Natural killer cell (primary cell): ENCODE results near the gene PPP1R26. TPM values are rescaled to one million over a fixed set of nuclear protein-coding genes. Genes with fewer than 3 reads are reported as not detected.

Experiments
- ATAC-seq, 3 donors: fragments of 150-1000 bp in 2 of 3; fragments of 200-7000 bp in 1 of 3; cut with Tn5 transposase; 1 replicate in 1 of 3; 2 replicates in 2 of 3; pipeline ENCODE4 v1.10.0; 2021; ENCODE audit warnings: mild to moderate bottlenecking in 2 of 3, moderate library complexity in 2 of 3
- DNase-seq, 2 donors: peaks; one replicate each; pipeline versions ENCODE4 v3.0.0 to v3.0.0-alpha.2; 2013 to 2021; ENCODE audit warnings: mixed read lengths in 1 of 2
- H3K27ac ChIP-seq: one replicate; pipeline ENCODE4 v1.5.1; 2013; ENCODE audit warnings: mild to moderate bottlenecking, low read length
- H3K27me3 ChIP-seq: one replicate; pipeline ENCODE4 v1.6.1; 2013; ENCODE audit warnings: low read length; ENCODE audit not compliant: control insufficient read depth, insufficient read depth
- H3K36me3 ChIP-seq: one replicate; pipeline ENCODE4 v1.6.1; 2013; ENCODE audit warnings: low read length; ENCODE audit not compliant: control insufficient read depth, insufficient read depth
- H3K4me1 ChIP-seq: one replicate; pipeline ENCODE4 v1.6.1; 2013; ENCODE audit warnings: low read length; ENCODE audit not compliant: control insufficient read depth, insufficient read depth
- H3K4me3 ChIP-seq: one replicate; pipeline ENCODE4 v1.5.1; 2013; ENCODE audit warnings: low read length
- H3K9me3 ChIP-seq: one replicate; pipeline ENCODE4 v1.6.1; 2013; ENCODE audit warnings: low read length; ENCODE audit not compliant: control insufficient read depth, insufficient read depth
- H3K27ac Mint-ChIP-seq, 2 donors: one replicate each; pipeline ENCODE4 v1.8.0; 2022; ENCODE audit warnings: mild to moderate bottlenecking in 2 of 2, mixed read lengths in 2 of 2, moderate library complexity in 1 of 2
- H3K27me3 Mint-ChIP-seq, 2 donors: one replicate each; pipeline ENCODE4 v1.8.0; 2022; ENCODE audit warnings: low read depth in 2 of 2, mixed read lengths in 2 of 2
- H3K36me3 Mint-ChIP-seq: one replicate; pipeline ENCODE4 v1.8.0; 2022; ENCODE audit warnings: mixed read lengths
- H3K4me1 Mint-ChIP-seq, 2 donors: one replicate each; pipeline ENCODE4 v1.8.0; 2022; ENCODE audit warnings: mixed read lengths in 2 of 2
- H3K4me3 Mint-ChIP-seq: one replicate; pipeline ENCODE4 v1.8.0; 2022; ENCODE audit warnings: mild to moderate bottlenecking, moderate library complexity, mixed read lengths
- H3K9me3 Mint-ChIP-seq, 2 donors: one replicate each; pipeline ENCODE4 v1.8.0; 2022; ENCODE audit warnings: mixed read lengths in 2 of 2
- WGBS: methylation state at CpG from one replicate; pipeline ENCODE4 v1.1.7; 2013; ENCODE audit warnings: missing lambda C conversion rate; ENCODE audit not compliant: insufficient coverage; 5-methylcytosine and 5-hydroxymethylcytosine counted together
- intact Hi-C: fragments of 100-400 bp; cut with micrococcal nuclease; formaldehyde crosslinking; loops from one replicate; pipeline ENCODE4 v1.14.2; 2022
- total RNA-seq, 4 donors: library from RNA; stranded (reverse); fragments of 120-200 nt in 1 of 4; gene quantifications; one replicate each; pipeline versions ENCODE4 v1.2.3 to v1.2.4, GENCODE V29; 2013 to 2022
- TF ChIP-seq, protein P1 (sequence below): fragments of 200-600 bp; IDR thresholded peaks from one replicate; pipeline ENCODE4 v1.8.0; 2022; ENCODE audit warnings: antibody characterized with exemption

PPP1R26 gene
- total RNA-seq, 3 donors from 2014 or later (not counting 1 experiment from before 2014, with no cell fraction given) = 3.2 to 5.3 (median 3.6) TPM

DNA sequence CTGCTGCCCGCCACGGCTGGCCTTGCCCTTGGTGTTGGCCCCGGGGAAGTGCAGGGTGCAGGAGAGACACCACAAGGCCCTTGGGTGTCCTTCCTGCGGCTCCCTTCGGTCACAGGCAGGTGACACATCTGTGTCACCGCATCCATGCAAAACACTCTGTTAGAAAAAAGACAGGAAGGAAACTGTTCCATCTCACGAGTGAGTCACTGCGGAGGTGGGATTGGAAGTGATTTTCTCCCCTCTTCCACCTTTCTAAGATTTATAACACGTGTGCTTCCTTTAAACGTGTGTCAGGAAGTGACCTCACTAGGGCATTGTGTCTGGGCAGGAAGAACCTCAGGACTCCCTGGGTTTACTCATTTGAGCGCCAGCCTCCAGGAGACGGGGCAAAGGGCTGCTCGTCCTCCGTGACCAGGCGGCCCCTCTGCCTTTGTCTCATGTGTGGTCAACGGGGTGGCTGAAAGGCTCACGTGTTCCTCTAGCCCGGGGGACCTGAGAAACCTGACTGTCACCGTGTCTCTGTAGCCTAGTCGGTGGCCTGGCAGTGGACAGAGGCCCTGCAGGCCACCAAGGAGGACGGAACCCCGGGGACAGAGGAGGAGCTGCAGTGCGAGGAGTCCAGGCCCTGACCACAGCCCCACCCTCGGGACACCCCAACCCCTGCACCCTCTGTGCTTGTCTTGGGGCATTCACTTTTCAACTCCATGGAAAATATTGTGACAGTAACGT, 36.7 kb downstream of the PPP1R26 start:
- no peaks in the 10 kb centered on the region for H3K9me3 Mint-ChIP-seq
- H3K9me3 ChIP-seq = no peaks in the 10 kb centered on the region

DNA sequence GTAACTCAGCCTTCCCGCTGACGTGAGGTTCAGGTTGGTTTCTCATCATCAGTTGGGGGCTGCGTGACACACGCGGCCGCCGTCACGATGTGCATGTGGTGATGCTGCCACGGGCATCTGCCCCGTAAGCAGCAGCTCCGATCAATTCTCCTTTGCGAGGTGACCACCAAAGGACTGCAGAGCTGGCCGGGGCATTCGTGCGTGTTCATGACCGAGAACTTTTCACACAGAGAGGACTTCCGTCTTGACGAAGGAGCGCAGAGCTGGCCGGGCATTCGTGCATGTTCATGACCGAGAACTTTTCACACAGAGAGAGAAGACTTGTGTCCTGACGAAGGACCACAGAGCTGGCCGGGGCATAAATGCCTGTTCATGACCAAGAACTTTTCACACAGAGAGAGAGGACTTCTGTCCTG, 37.8 kb downstream of the PPP1R26 start:
- no peaks in the 10 kb centered on the region for H3K9me3 Mint-ChIP-seq
- H3K36me3 Mint-ChIP-seq = no peaks in the 10 kb centered on the region
- DNase-seq = no peak
- peaks cover 3 to 14% of the 10 kb centered on the region in 2 donors for H3K27me3 Mint-ChIP-seq
- H3K4me1 ChIP-seq = no peaks in the 10 kb centered on the region
- no peak overlapping the region for H3K4me3 ChIP-seq
- H3K4me1 Mint-ChIP-seq = no peaks in the 10 kb centered on the region
- no peak for ATAC-seq
- intact Hi-C loops = no loop called here
- H3K4me3 Mint-ChIP-seq = no peak overlapping the region
- no peaks in the 10 kb centered on the region for H3K27me3 ChIP-seq
- TF ChIP-seq, protein P1, sequence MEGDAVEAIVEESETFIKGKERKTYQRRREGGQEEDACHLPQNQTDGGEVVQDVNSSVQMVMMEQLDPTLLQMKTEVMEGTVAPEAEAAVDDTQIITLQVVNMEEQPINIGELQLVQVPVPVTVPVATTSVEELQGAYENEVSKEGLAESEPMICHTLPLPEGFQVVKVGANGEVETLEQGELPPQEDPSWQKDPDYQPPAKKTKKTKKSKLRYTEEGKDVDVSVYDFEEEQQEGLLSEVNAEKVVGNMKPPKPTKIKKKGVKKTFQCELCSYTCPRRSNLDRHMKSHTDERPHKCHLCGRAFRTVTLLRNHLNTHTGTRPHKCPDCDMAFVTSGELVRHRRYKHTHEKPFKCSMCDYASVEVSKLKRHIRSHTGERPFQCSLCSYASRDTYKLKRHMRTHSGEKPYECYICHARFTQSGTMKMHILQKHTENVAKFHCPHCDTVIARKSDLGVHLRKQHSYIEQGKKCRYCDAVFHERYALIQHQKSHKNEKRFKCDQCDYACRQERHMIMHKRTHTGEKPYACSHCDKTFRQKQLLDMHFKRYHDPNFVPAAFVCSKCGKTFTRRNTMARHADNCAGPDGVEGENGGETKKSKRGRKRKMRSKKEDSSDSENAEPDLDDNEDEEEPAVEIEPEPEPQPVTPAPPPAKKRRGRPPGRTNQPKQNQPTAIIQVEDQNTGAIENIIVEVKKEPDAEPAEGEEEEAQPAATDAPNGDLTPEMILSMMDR = no peak
- no peaks in the 10 kb centered on the region for H3K36me3 ChIP-seq
- H3K27ac Mint-ChIP-seq = no peak overlapping the region
- H3K27ac ChIP-seq = no peak overlapping the region
- WGBS = 93% methylated on average over 24 of the region's 24 CpGs
- no peaks in the 10 kb centered on the region for H3K9me3 ChIP-seq

More for the DNA sequence above, 36.7 kb downstream of the PPP1R26 start:
- no peak overlapping the region for H3K4me3 ChIP-seq
- 55% methylated on average over 25 of the region's 25 CpGs for WGBS
- H3K36me3 ChIP-seq = no peaks in the 10 kb centered on the region
- no peaks in the 10 kb centered on the region for H3K27me3 ChIP-seq
- intact Hi-C loops = no loop called here
- H3K27ac Mint-ChIP-seq = no peak overlapping the region
- ATAC-seq = no peak
- TF ChIP-seq, protein P1 = no peak
- no peaks in the 10 kb centered on the region for H3K36me3 Mint-ChIP-seq
- no peaks in the 10 kb centered on the region for H3K4me1 ChIP-seq
- peaks cover 0 to under 1% of the 10 kb centered on the region in 2 donors for H3K4me1 Mint-ChIP-seq
- H3K27ac ChIP-seq = no peak overlapping the region
- H3K4me3 Mint-ChIP-seq = no peak overlapping the region
- DNase-seq = peak in 1 of 2 donors; percentile 10
- peaks cover 3 to 14% of the 10 kb centered on the region in 2 donors for H3K27me3 Mint-ChIP-seq

DNA sequence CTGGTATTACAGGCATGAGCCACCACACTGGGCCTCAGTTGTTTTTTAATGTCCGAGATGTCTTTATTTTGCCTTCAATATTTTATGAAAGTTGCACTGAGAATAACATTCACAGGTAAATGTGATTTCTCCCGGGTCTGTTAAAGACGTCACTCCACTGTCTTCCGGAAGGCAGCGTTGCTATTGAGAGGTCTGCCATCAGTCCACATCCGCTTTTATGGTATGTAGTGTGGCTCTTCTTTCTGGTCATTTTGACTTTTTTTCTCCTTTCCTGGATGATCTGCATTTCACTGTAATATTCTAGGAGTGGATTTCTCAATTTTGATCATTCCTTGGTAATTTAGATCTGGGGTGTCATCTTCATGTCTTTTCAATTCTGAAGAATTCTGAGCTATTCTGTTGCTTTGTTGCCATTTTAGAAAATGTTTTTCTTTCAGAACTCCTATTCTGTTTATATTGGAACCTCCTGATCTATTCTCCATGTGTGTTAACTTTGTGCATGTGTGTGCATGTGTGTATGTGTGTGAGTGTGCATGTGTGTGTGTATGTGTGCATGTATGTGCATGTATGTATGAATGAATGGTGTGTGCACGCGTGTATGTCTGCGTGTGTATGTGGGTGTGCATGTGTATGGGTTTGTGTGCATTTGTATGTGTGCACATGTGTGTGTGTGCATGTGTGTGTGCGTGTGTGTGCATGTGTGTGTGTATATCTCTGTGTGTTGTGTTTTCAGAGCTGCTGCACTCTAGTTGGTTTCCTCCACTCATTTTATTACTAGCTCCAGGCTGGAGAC, 39.8 kb downstream of the PPP1R26 start:
- ATAC-seq (no peak), DNase-seq (no peak)
- Histone ChIP-seq H3K36me3 (no peaks in the 10 kb centered on the region), H3K4me1 (no peaks in the 10 kb centered on the region), H3K4me3 (no peak overlapping the region), H3K9me3 (no peaks in the 10 kb centered on the region), H3K27me3 (no peaks in the 10 kb centered on the region), H3K27ac (no peak overlapping the region)
- TF ChIP-seq, protein P1 = no peak
- no peaks in the 10 kb centered on the region for H3K9me3 Mint-ChIP-seq
- H3K27me3 Mint-ChIP-seq = peaks cover 3 to 14% of the 10 kb centered on the region in 2 donors
- no peaks in the 10 kb centered on the region for H3K4me1 Mint-ChIP-seq
- 92% methylated on average over 9 of the region's 10 CpGs for whole genome bisulfite sequencing
- H3K4me3 Mint-ChIP-seq = no peak overlapping the region
- intact Hi-C loops = no loop called here
- H3K27ac Mint-ChIP-seq = no peak overlapping the region
- no peaks in the 10 kb centered on the region for H3K36me3 Mint-ChIP-seq
